Erythroblast (primary cell): ENCODE measurements around the gene JAZF1.

Experiments
- GATA1 ChIP-seq: IDR thresholded peaks from 2 replicates; pipeline ENCODE4 v1.6.1; 2011; ENCODE audit warnings: low read depth, mild to moderate bottlenecking, control low read depth, low read length, moderate library complexity
- POLR2A ChIP-seq: IDR thresholded peaks from 2 replicates; pipeline ENCODE4 v1.6.1; 2011; ENCODE audit warnings: mild to moderate bottlenecking, low read length

DNA sequence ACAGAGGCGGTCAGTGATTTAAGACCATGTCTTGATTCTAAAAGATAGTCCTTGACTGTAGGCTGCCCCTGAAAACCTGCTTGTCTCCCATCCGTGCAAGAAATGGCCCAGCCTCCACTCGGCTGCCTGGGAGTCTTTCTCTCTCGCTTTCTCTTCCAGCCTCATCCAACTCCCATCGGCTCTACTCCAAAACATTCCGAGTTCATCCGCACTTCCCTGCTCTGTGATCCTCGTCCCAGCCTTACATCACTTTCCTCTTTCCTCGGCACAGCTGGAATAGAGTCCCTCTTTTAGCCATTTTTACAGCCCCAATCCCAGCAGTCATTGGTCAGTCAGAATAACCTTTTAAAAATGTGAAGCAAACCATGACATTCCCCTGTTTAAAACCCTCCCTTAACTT, 305.5 kb downstream of the JAZF1 start:
- TF ChIP-seq POLR2A (no peak), GATA1 (no peak)
